Astrocyte (in vitro differentiated cells and primary cell): Measurements from ENCODE around the gene DPY19L3. TPM values are rescaled to one million over a fixed set of nuclear protein-coding genes. Genes with fewer than 3 reads are reported as not detected.

Experiments
- DNase-seq: peaks from one replicate; pipeline ENCODE4 v3.0.0-alpha.2; 2010; ENCODE audit warnings: low read depth
- FAIRE-seq: peaks from 2 replicates; lab custom pipeline; 2011; peaks lifted over from hg19 to GRCh38; lab: Jason Lieb, UNC
- H2AFZ ChIP-seq: 2 replicates; pipeline ENCODE4 v1.6.0; 2012; ENCODE audit warnings: low read depth, low read length, inconsistent platforms
- H3K27ac ChIP-seq: 2 replicates; pipeline ENCODE4 v1.5.1; 2011; ENCODE audit warnings: low read depth, low read length, inconsistent platforms
- H3K27me3 ChIP-seq: 2 replicates; pipeline ENCODE4 v1.6.0; 2011; ENCODE audit warnings: low read length, inconsistent platforms; ENCODE audit not compliant: insufficient read depth
- H3K36me3 ChIP-seq: 2 replicates; pipeline ENCODE4 v1.5.1; 2011; ENCODE audit warnings: low read length, inconsistent platforms; ENCODE audit not compliant: insufficient read depth
- H3K4me1 ChIP-seq: 2 replicates; pipeline ENCODE4 v1.5.1; 2011; ENCODE audit warnings: low read length, inconsistent platforms; ENCODE audit not compliant: insufficient read depth
- H3K4me2 ChIP-seq: 2 replicates; pipeline ENCODE4 v1.6.0; 2012; ENCODE audit warnings: low read length, inconsistent platforms
- H3K4me3 ChIP-seq: 2 replicates; pipeline ENCODE4 v1.5.1; 2011; ENCODE audit warnings: low read depth, mild to moderate bottlenecking, low read length, inconsistent platforms; ENCODE audit not compliant: insufficient read depth
- H3K79me2 ChIP-seq: 2 replicates; pipeline ENCODE4 v1.6.0; 2012; ENCODE audit warnings: mild to moderate bottlenecking, low read length, inconsistent platforms; ENCODE audit not compliant: insufficient read depth
- H3K9ac ChIP-seq: 2 replicates; pipeline ENCODE4 v1.6.0; 2012; ENCODE audit warnings: mild to moderate bottlenecking, low read length, inconsistent platforms
- H3K9me3 ChIP-seq: 2 replicates; pipeline ENCODE4 v1.5.1; 2012; ENCODE audit warnings: low read depth, mild to moderate bottlenecking, low read length, inconsistent platforms; ENCODE audit not compliant: insufficient read depth
- H4K20me1 ChIP-seq: 2 replicates; pipeline ENCODE4 v1.6.0; 2012; ENCODE audit warnings: low read length, inconsistent platforms; ENCODE audit not compliant: insufficient read depth
- H3K27ac Mint-ChIP-seq: one replicate; pipeline ENCODE4 v1.8.0; 2021; ENCODE audit warnings: mild to moderate bottlenecking, mixed read lengths; ENCODE audit not compliant: unreplicated experiment
- H3K27me3 Mint-ChIP-seq: one replicate; pipeline ENCODE4 v1.8.0; 2021; ENCODE audit warnings: low read depth, mixed read lengths; ENCODE audit not compliant: unreplicated experiment
- H3K36me3 Mint-ChIP-seq: one replicate; pipeline ENCODE4 v1.8.0; 2021; ENCODE audit warnings: low read depth, mixed read lengths; ENCODE audit not compliant: unreplicated experiment
- H3K4me1 Mint-ChIP-seq: one replicate; pipeline ENCODE4 v1.8.0; 2021; ENCODE audit warnings: low read depth, mixed read lengths; ENCODE audit not compliant: unreplicated experiment
- H3K4me3 Mint-ChIP-seq: one replicate; pipeline ENCODE4 v1.8.0; 2021; ENCODE audit warnings: mild to moderate bottlenecking, moderate library complexity, mixed read lengths; ENCODE audit not compliant: unreplicated experiment
- H3K9me3 Mint-ChIP-seq: one replicate; pipeline ENCODE4 v1.8.0; 2021; ENCODE audit warnings: mild to moderate bottlenecking, mixed read lengths; ENCODE audit not compliant: unreplicated experiment
- CTCF ChIP-seq: IDR thresholded peaks from 2 replicates; pipeline ENCODE4 v1.5.1; 2011; ENCODE audit warnings: low read depth, mild to moderate bottlenecking, inconsistent platforms, low read length, moderate library complexity; ENCODE audit not compliant: insufficient read depth
- EZH2 ChIP-seq: IDR thresholded peaks from 2 replicates; pipeline ENCODE4 v1.6.1; 2012; ENCODE audit warnings: mild to moderate bottlenecking, low read length, inconsistent platforms; ENCODE audit not compliant: insufficient read depth
- total RNA-seq: library from RNA; stranded (reverse); gene quantifications from 2 replicates; pipeline ENCODE4 v1.2.1, GENCODE V29; 2021

Gene DPY19L3
- total RNA-seq, 1 donor from 2014 or later: 50.9 TPM

DNA sequence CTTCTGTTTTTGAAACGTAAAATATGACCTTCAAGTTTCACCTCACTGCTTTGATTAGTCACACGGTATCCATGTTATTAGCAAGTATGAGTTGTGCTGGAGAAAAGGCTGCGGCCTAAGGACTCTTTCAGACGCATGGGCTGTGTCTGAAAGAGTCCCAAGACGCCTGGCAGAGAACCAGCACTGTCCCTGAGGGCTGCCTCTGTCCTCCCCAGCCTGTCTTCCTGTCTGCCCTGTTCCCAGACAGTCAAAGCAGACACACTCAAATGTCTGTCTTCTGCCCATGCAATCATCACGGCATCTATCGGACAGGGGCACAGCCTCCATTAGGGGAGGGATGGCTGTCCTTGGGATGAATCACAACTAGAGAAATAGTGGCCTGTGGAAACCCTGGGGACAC lies 65.5 kb downstream of the DPY19L3 start:
- peaks cover 4% of the 10 kb centered on the region for H3K4me1 ChIP-seq
- H3K4me2 ChIP-seq: no peak overlapping the region
- no peak for DNase-seq
- H3K9me3 ChIP-seq: no peaks in the 10 kb centered on the region
- no peaks in the 10 kb centered on the region for H3K79me2 ChIP-seq
- no peak overlapping the region for H3K4me3 ChIP-seq
- H3K36me3 ChIP-seq: peaks cover 5% of the 10 kb centered on the region
- Mint-ChIP-seq H3K4me3 (no peak overlapping the region), H3K9me3 (no peaks in the 10 kb centered on the region), H3K27me3 (no peaks in the 10 kb centered on the region), H3K27ac (no peak overlapping the region), H3K36me3 (peaks cover 2% of the 10 kb centered on the region), H3K4me1 (peaks cover 10% of the 10 kb centered on the region)
- no peaks in the 10 kb centered on the region for H3K27me3 ChIP-seq
- no peak for TF ChIP-seq EZH2
- no peak for TF ChIP-seq CTCF
- no peak overlapping the region for H3K9ac ChIP-seq
- no peaks in the 10 kb centered on the region for H4K20me1 ChIP-seq
- no peak overlapping the region for H3K27ac ChIP-seq
- no peak overlapping the region for H2AFZ ChIP-seq
- FAIRE-seq: no peak

DNA sequence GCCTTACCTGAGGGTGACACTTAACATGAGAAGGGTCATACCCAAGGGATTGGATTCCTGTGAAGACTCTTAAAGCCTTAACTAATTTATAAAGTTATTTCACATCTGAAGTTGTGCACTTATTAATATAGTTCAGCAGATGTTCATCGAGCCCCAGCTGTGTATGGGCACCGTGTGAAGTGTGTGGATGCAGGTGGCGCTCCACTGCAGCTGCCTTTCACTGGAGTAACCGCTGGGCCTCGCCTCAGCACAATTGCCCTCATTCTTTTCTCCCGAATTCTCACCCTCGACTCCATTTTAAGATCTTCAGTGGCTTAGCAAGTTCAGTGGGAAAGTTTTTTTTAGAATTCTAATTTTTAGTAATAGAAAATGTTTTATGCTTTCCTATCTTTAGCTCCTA lies 66.2 kb downstream of the DPY19L3 start:
- Histone ChIP-seq H3K27ac (no peak overlapping the region), H3K27me3 (no peaks in the 10 kb centered on the region), H3K9ac (no peak overlapping the region), H3K4me3 (no peak overlapping the region), H3K79me2 (no peaks in the 10 kb centered on the region), H3K36me3 (peaks cover 5% of the 10 kb centered on the region), H4K20me1 (no peaks in the 10 kb centered on the region), H3K4me1 (peaks cover 4% of the 10 kb centered on the region), H3K9me3 (no peaks in the 10 kb centered on the region), H3K4me2 (no peak overlapping the region), H2AFZ (no peak overlapping the region)
- TF ChIP-seq EZH2: no peak
- TF ChIP-seq CTCF: no peak
- Mint-ChIP-seq H3K27me3 (no peaks in the 10 kb centered on the region), H3K4me3 (no peak overlapping the region), H3K27ac (no peak overlapping the region), H3K36me3 (peaks cover 2% of the 10 kb centered on the region), H3K9me3 (no peaks in the 10 kb centered on the region), H3K4me1 (peaks cover 10% of the 10 kb centered on the region)
- FAIRE-seq (no peak), DNase-seq (no peak)

DNA sequence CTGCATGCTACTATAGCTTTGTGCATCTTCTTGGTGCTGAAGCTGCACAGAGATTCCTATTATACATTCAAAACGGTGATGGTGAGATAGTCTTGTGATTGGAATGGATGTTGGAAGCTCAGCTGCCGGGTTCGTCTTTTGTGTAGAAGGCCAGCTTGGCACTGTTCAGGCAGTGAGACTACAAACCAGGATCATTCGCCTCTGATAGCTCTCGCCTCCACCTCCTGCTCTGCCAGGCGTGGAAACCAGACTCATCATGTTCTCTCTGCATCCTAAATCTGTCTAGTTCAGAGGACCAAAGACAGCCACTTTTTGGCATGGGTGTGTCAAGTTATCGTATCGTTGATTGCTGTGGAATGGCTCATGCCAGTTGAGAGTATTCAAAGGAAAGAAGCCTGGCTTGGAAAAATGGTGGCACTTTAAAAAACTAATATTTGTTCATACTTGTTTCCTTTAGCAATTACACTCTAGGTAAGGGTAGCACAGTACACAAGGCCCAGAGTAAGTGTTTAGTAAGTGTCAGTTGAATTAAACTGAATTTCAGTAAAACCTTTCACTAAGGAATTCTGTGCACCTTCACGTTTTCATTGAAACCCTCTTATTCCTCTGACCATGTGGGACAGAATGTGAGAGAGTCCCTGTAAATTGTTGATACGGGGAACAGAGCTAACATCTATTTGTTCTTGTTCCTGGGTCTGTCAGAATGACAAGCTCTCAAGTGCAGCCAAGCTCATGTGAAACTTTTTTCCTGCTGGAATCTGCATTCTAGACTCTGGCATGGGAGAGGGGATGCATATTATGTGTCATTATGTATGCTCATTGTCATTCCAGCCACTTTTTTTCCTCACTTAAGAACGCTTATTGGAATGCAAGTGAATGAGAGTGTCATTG lies 69.8 kb downstream of the DPY19L3 start:
- no peak overlapping the region for H2AFZ ChIP-seq
- Mint-ChIP-seq H3K27ac (no peak overlapping the region), H3K4me3 (no peak overlapping the region), H3K27me3 (no peaks in the 10 kb centered on the region), H3K9me3 (no peaks in the 10 kb centered on the region), H3K4me1 (peaks cover 6% of the 10 kb centered on the region), H3K36me3 (peaks cover 12% of the 10 kb centered on the region)
- H3K79me2 ChIP-seq: no peaks in the 10 kb centered on the region
- no peaks in the 10 kb centered on the region for H3K4me1 ChIP-seq
- H3K4me2 ChIP-seq: no peak overlapping the region
- H3K27me3 ChIP-seq: no peaks in the 10 kb centered on the region
- TF ChIP-seq EZH2 (no peak), CTCF (no peak)
- FAIRE-seq (no peak), DNase-seq (no peak)
- no peak overlapping the region for H3K4me3 ChIP-seq
- H3K9me3 ChIP-seq: no peaks in the 10 kb centered on the region
- H3K27ac ChIP-seq: no peak overlapping the region
- H4K20me1 ChIP-seq: no peaks in the 10 kb centered on the region
- H3K9ac ChIP-seq: no peak overlapping the region
- H3K36me3 ChIP-seq: peaks cover 7% of the 10 kb centered on the region
